Astrocyte (in vitro differentiated cells and primary cell): Measurements from ENCODE around the gene CELF1. TPM values are rescaled to one million over a fixed set of nuclear protein-coding genes. Genes with fewer than 3 reads are reported as not detected.

Experiments used
- DNase-seq: peaks from one replicate; pipeline ENCODE4 v3.0.0-alpha.2; 2010; ENCODE audit warnings: low read depth
- FAIRE-seq: peaks from 2 replicates; lab custom pipeline; 2011; peaks lifted over from hg19 to GRCh38; lab: Jason Lieb, UNC
- H2AFZ ChIP-seq: 2 replicates; pipeline ENCODE4 v1.6.0; 2012; ENCODE audit warnings: low read depth, low read length, inconsistent platforms
- H3K27ac ChIP-seq: 2 replicates; pipeline ENCODE4 v1.5.1; 2011; ENCODE audit warnings: low read depth, low read length, inconsistent platforms
- H3K27me3 ChIP-seq: 2 replicates; pipeline ENCODE4 v1.6.0; 2011; ENCODE audit warnings: low read length, inconsistent platforms; ENCODE audit not compliant: insufficient read depth
- H3K36me3 ChIP-seq: 2 replicates; pipeline ENCODE4 v1.5.1; 2011; ENCODE audit warnings: low read length, inconsistent platforms; ENCODE audit not compliant: insufficient read depth
- H3K4me1 ChIP-seq: 2 replicates; pipeline ENCODE4 v1.5.1; 2011; ENCODE audit warnings: low read length, inconsistent platforms; ENCODE audit not compliant: insufficient read depth
- H3K4me2 ChIP-seq: 2 replicates; pipeline ENCODE4 v1.6.0; 2012; ENCODE audit warnings: low read length, inconsistent platforms
- H3K4me3 ChIP-seq: 2 replicates; pipeline ENCODE4 v1.5.1; 2011; ENCODE audit warnings: low read depth, mild to moderate bottlenecking, low read length, inconsistent platforms; ENCODE audit not compliant: insufficient read depth
- H3K79me2 ChIP-seq: 2 replicates; pipeline ENCODE4 v1.6.0; 2012; ENCODE audit warnings: mild to moderate bottlenecking, low read length, inconsistent platforms; ENCODE audit not compliant: insufficient read depth
- H3K9ac ChIP-seq: 2 replicates; pipeline ENCODE4 v1.6.0; 2012; ENCODE audit warnings: mild to moderate bottlenecking, low read length, inconsistent platforms
- H3K9me3 ChIP-seq: 2 replicates; pipeline ENCODE4 v1.5.1; 2012; ENCODE audit warnings: low read depth, mild to moderate bottlenecking, low read length, inconsistent platforms; ENCODE audit not compliant: insufficient read depth
- H4K20me1 ChIP-seq: 2 replicates; pipeline ENCODE4 v1.6.0; 2012; ENCODE audit warnings: low read length, inconsistent platforms; ENCODE audit not compliant: insufficient read depth
- H3K27ac Mint-ChIP-seq: one replicate; pipeline ENCODE4 v1.8.0; 2021; ENCODE audit warnings: mild to moderate bottlenecking, mixed read lengths; ENCODE audit not compliant: unreplicated experiment
- H3K27me3 Mint-ChIP-seq: one replicate; pipeline ENCODE4 v1.8.0; 2021; ENCODE audit warnings: low read depth, mixed read lengths; ENCODE audit not compliant: unreplicated experiment
- H3K36me3 Mint-ChIP-seq: one replicate; pipeline ENCODE4 v1.8.0; 2021; ENCODE audit warnings: low read depth, mixed read lengths; ENCODE audit not compliant: unreplicated experiment
- H3K4me1 Mint-ChIP-seq: one replicate; pipeline ENCODE4 v1.8.0; 2021; ENCODE audit warnings: low read depth, mixed read lengths; ENCODE audit not compliant: unreplicated experiment
- H3K4me3 Mint-ChIP-seq: one replicate; pipeline ENCODE4 v1.8.0; 2021; ENCODE audit warnings: mild to moderate bottlenecking, moderate library complexity, mixed read lengths; ENCODE audit not compliant: unreplicated experiment
- H3K9me3 Mint-ChIP-seq: one replicate; pipeline ENCODE4 v1.8.0; 2021; ENCODE audit warnings: mild to moderate bottlenecking, mixed read lengths; ENCODE audit not compliant: unreplicated experiment
- EZH2 ChIP-seq: IDR thresholded peaks from 2 replicates; pipeline ENCODE4 v1.6.1; 2012; ENCODE audit warnings: mild to moderate bottlenecking, low read length, inconsistent platforms; ENCODE audit not compliant: insufficient read depth
- total RNA-seq: library from RNA; stranded (reverse); gene quantifications from 2 replicates; pipeline ENCODE4 v1.2.1, GENCODE V29; 2021
- TF ChIP-seq, protein P1 (sequence below): IDR thresholded peaks from 2 replicates; pipeline ENCODE4 v1.5.1; 2011; ENCODE audit warnings: low read depth, mild to moderate bottlenecking, inconsistent platforms, low read length, moderate library complexity; ENCODE audit not compliant: insufficient read depth

The CELF1 gene
- total RNA-seq, 1 donor from 2014 or later, result 101 TPM

DNA sequence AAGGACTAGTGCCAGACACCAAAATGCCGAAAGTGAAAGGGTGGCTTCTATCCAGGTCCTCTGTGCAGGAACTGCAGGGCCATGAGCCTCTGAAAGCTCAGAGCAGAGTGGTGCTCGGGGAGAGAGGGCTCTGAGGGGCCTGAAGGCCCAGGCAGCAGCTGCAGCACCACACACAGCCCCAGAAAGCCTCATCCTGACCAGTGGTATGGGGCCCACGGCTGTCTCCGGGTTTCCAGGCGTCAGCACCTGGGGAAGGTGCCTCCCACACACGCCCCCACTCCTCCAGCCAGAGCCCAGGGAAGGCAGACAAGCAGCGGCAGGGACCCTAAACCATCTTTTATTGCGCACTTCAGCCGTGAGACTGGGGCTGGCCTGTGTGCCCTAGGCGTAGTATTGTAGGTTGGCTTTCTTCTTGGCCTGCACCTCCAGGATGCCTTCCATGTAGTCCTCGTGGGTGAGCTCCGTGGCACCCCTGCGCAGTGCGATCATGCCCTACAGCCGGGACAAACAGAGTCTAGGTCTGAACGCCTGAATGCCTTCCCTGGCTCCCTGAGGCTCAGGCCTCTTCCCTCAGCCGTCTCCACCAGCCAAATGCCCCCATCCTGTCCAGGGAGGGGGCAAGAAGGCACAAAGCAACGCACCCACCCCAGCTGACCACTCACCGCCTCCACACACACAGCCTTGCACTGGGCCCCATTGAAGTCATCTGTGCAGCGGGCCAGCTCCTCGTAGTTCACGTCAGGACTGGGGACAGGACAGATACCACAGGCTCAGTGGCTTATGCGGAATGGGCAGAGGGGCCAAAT lies 134.3 kb downstream of the CELF1 start:
- FAIRE-seq, result no peak
- Histone ChIP-seq H3K27ac (no peak overlapping the region), H3K36me3 (peaks cover 36% of the 10 kb centered on the region), H2AFZ (no peak overlapping the region), H3K4me3 (no peak overlapping the region), H3K4me2 (no peak overlapping the region), H3K27me3 (no peaks in the 10 kb centered on the region), H3K9ac (no peak overlapping the region), H3K9me3 (no peaks in the 10 kb centered on the region), H3K79me2 (peaks cover 30% of the 10 kb centered on the region), H4K20me1 (peaks cover 23% of the 10 kb centered on the region), H3K4me1 (peaks cover 35% of the 10 kb centered on the region)
- DNase-seq, result no peak
- Mint-ChIP-seq H3K4me3 (no peak overlapping the region), H3K36me3 (peaks cover 22% of the 10 kb centered on the region), H3K9me3 (no peaks in the 10 kb centered on the region), H3K4me1 (peaks cover 28% of the 10 kb centered on the region), H3K27ac (no peak overlapping the region), H3K27me3 (no peaks in the 10 kb centered on the region)
- no peak for TF ChIP-seq EZH2
- TF ChIP-seq, protein P1, sequence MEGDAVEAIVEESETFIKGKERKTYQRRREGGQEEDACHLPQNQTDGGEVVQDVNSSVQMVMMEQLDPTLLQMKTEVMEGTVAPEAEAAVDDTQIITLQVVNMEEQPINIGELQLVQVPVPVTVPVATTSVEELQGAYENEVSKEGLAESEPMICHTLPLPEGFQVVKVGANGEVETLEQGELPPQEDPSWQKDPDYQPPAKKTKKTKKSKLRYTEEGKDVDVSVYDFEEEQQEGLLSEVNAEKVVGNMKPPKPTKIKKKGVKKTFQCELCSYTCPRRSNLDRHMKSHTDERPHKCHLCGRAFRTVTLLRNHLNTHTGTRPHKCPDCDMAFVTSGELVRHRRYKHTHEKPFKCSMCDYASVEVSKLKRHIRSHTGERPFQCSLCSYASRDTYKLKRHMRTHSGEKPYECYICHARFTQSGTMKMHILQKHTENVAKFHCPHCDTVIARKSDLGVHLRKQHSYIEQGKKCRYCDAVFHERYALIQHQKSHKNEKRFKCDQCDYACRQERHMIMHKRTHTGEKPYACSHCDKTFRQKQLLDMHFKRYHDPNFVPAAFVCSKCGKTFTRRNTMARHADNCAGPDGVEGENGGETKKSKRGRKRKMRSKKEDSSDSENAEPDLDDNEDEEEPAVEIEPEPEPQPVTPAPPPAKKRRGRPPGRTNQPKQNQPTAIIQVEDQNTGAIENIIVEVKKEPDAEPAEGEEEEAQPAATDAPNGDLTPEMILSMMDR, result no peak

- Mint-ChIP-seq H3K27ac (peak overlapping the region; percentile 66), H3K4me1 (peaks cover 31% of the 10 kb centered on the region), H3K36me3 (peaks cover 22% of the 10 kb centered on the region), H3K4me3 (peak overlapping the region; percentile 64), H3K27me3 (no peaks in the 10 kb centered on the region), H3K9me3 (no peaks in the 10 kb centered on the region)
- peaks cover 26% of the 10 kb centered on the region for H3K79me2 ChIP-seq
- peaks cover 34% of the 10 kb centered on the region for H3K36me3 ChIP-seq
- H3K4me3 ChIP-seq, result no peak overlapping the region
- TF ChIP-seq EZH2, result no peak
- TF ChIP-seq, protein P1, result no peak
- peaks cover 25% of the 10 kb centered on the region for H4K20me1 ChIP-seq
- FAIRE-seq, result no peak
- peaks cover 42% of the 10 kb centered on the region for H3K4me1 ChIP-seq
- H3K27ac ChIP-seq, result no peak overlapping the region
- no peaks in the 10 kb centered on the region for H3K9me3 ChIP-seq
- no peaks in the 10 kb centered on the region for H3K27me3 ChIP-seq
- no peak overlapping the region for H3K9ac ChIP-seq
- H2AFZ ChIP-seq, result no peak overlapping the region
- H3K4me2 ChIP-seq, result no peak overlapping the region
- DNase-seq, result no peak
Measured at GRCh38 chr11:47417712-47418111, 135.2 kb downstream of the CELF1 start.

- peak overlapping the region; percentile 75 for H3K27ac ChIP-seq
- peaks cover 32% of the 10 kb centered on the region for H3K36me3 ChIP-seq
- FAIRE-seq, result peak; percentile 94
Measured at GRCh38 chr11:47415949-47416472, 136.9 kb downstream of the CELF1 start.

More at GRCh38 chr11:47415949-47416472, 136.9 kb downstream of the CELF1 start:
- no peaks in the 10 kb centered on the region for H3K9me3 Mint-ChIP-seq
- Histone ChIP-seq H4K20me1 (peaks cover 30% of the 10 kb centered on the region), H2AFZ (no peak overlapping the region), H3K4me2 (peak overlapping the region; percentile 70), H3K4me3 (no peak overlapping the region), H3K79me2 (peaks cover 33% of the 10 kb centered on the region), H3K9me3 (no peaks in the 10 kb centered on the region), H3K4me1 (peaks cover 42% of the 10 kb centered on the region), H3K27me3 (no peaks in the 10 kb centered on the region), H3K9ac (peak overlapping the region; percentile 65)
- DNase-seq, result peak; percentile 93
- H3K27me3 Mint-ChIP-seq, result no peaks in the 10 kb centered on the region
- H3K4me3 Mint-ChIP-seq, result no peak overlapping the region
- TF ChIP-seq, protein P1, result no peak
- no peak for TF ChIP-seq EZH2
- H3K4me1 Mint-ChIP-seq, result peaks cover 31% of the 10 kb centered on the region
- peak overlapping the region; percentile 82 for H3K27ac Mint-ChIP-seq
- peaks cover 22% of the 10 kb centered on the region for H3K36me3 Mint-ChIP-seq
